PC-9 (cell line): ENCODE results near the gene TRUB2. TPM values are rescaled to one million over a fixed set of nuclear protein-coding genes. Genes with fewer than 3 reads are reported as not detected.

Source experiments
- BruUV-seq: library from RNA; stranded (reverse); fragments of 400-500 nt; replicated peaks from 2 replicates; lab custom pipeline; 2021; lab: Mats Ljungman, UMichigan
- CTCF ChIA-PET: fragments of 300-600 bp; sonication (Branson Sonifier 250); formaldehyde crosslinking; loops from one replicate; lab custom pipeline; 2022; ENCODE audit warnings: antibody characterized with exemption; lab: Charles Lee
- POLR2A ChIA-PET: fragments of 300-600 bp; sonication (Branson Sonifier 250); formaldehyde crosslinking; loops from one replicate; lab custom pipeline; 2022; ENCODE audit warnings: antibody characterized with exemption; ENCODE audit not compliant: unreplicated experiment; lab: Charles Lee
- DNase-seq, 2 experiments: peaks; one replicate each; pipeline versions ENCODE4 v3.0.0 to v3.0.0-alpha.2; 2015 to 2022; ENCODE audit warnings: mixed read lengths in 1 of 2
- H2AFZ ChIP-seq: fragments of 200-600 bp; sonication (generic); 2 replicates; pipeline ENCODE4 v1.8.1; 2017; ENCODE audit warnings: antibody characterized with exemption
- H3F3A ChIP-seq: fragments of 200-600 bp; sonication (generic); 2 replicates; pipeline ENCODE4 v1.8.1; 2017; ENCODE audit warnings: antibody characterized with exemption, mild to moderate bottlenecking, low read depth; ENCODE audit not compliant: insufficient read depth
- H3K27ac ChIP-seq: fragments of 200-600 bp; sonication (generic); 2 replicates; pipeline ENCODE4 v1.6.1; 2016; ENCODE audit warnings: mixed run types
- H3K27me3 ChIP-seq: fragments of 200-600 bp; sonication (generic); 2 replicates; pipeline ENCODE4 v1.6.1; 2016; ENCODE audit warnings: low read depth, mixed run types; ENCODE audit not compliant: insufficient read depth
- H3K36me3 ChIP-seq: fragments of 200-600 bp; sonication (generic); 2 replicates; pipeline ENCODE4 v1.6.1; 2016; ENCODE audit warnings: low read depth, mixed run types
- H3K4me1 ChIP-seq: fragments of 200-600 bp; sonication (generic); replicated peaks from 2 replicates; pipeline ENCODE4 v1.6.1; 2016; ENCODE audit warnings: mixed run types; ENCODE audit not compliant: insufficient read depth
- H3K4me2 ChIP-seq: fragments of 200-600 bp; sonication (generic); 2 replicates; pipeline ENCODE4 v1.6.1; 2017; ENCODE audit warnings: mixed run types
- H3K4me3 ChIP-seq: fragments of 200-600 bp; sonication (generic); 2 replicates; pipeline ENCODE4 v1.6.1; 2016; ENCODE audit warnings: mixed run types
- H3K79me2 ChIP-seq: fragments of 200-600 bp; sonication (generic); 2 replicates; pipeline ENCODE4 v1.6.1; 2017; ENCODE audit warnings: low read depth, mixed run types
- H3K9me2 ChIP-seq: fragments of 200-600 bp; sonication (generic); 2 replicates; pipeline ENCODE4 v1.8.1; 2017; ENCODE audit warnings: mild to moderate bottlenecking; ENCODE audit not compliant: insufficient read depth
- H3K9me3 ChIP-seq: fragments of 200-600 bp; sonication (generic); 2 replicates; pipeline ENCODE4 v1.8.1; 2016; ENCODE audit warnings: low read depth; ENCODE audit not compliant: insufficient read depth
- H4K20me1 ChIP-seq: fragments of 200-600 bp; sonication (generic); 2 replicates; pipeline ENCODE4 v1.8.1; 2017; ENCODE audit not compliant: insufficient read depth
- CTCF ChIP-seq: fragments of 200-600 bp; sonication (generic); conservative IDR thresholded peaks from 2 replicates; pipeline ENCODE4 v1.6.1; 2017; ENCODE audit warnings: mixed run types, antibody characterized with exemption, mild to moderate bottlenecking, moderate library complexity
- EZH2 ChIP-seq: fragments of 200-600 bp; sonication (generic); IDR thresholded peaks from 2 replicates; pipeline ENCODE4 v1.8.0; 2017; ENCODE audit warnings: antibody characterized with exemption, low read depth
- intact Hi-C: fragments of 100-400 bp; cut with micrococcal nuclease; formaldehyde crosslinking; loops from one replicate; pipeline ENCODE4 v1.10.0; 2022; ENCODE audit not compliant: unreplicated experiment
- total RNA-seq: library from RNA; stranded (reverse); gene quantifications from 2 replicates; pipeline ENCODE4 v1.2.3, GENCODE V29; 2021

TRUB2 gene
- total RNA-seq, 1 experiment from 2014 or later: 62.1 TPM

GRCh38 chr9:128323212-128323730 is 1.0 kb upstream of the TRUB2 start:
- peak overlapping the region; percentile 91 for H2AFZ ChIP-seq
- no TSS peak for BruUV-seq
- H3K4me1 ChIP-seq: peaks cover 26% of the 10 kb centered on the region
- CTCF ChIA-PET: no interaction called here
- no peaks in the 10 kb centered on the region for H3K9me2 ChIP-seq
- peaks cover 52% of the 10 kb centered on the region for H3K79me2 ChIP-seq
- peak overlapping the region; percentile 11 for H3K27ac ChIP-seq
- H3F3A ChIP-seq: peaks cover 13% of the 10 kb centered on the region; the same call in 1 of the 2 replicates
- peaks cover 13% of the 10 kb centered on the region for H3K36me3 ChIP-seq
- no peak for DNase-seq
- H3K4me2 ChIP-seq: peak overlapping the region; percentile 94
- no peaks in the 10 kb centered on the region for H3K9me3 ChIP-seq
- intact Hi-C loops: loop anchor here (2.0 kb wide), 2 partner anchors 18 to 46 kb away; partner anchors contain the start of genes GOLGA2, SLC27A4 and SWI5
- no peaks in the 10 kb centered on the region; the same call in 1 of the 2 replicates for H4K20me1 ChIP-seq
- H3K27me3 ChIP-seq: no peaks in the 10 kb centered on the region
- peak overlapping the region; percentile 100 for H3K4me3 ChIP-seq
- TF ChIP-seq CTCF (no peak), EZH2 (no peak)
- POLR2A ChIA-PET: no interaction called here

GRCh38 chr9:128321879-128322403 is 306 bp downstream of the TRUB2 start:
- CTCF ChIA-PET: no interaction called here
- intact Hi-C loops: loop anchor here (1.0 to 2.0 kb wide), 4 partner anchors 19 to 45 kb away; partner anchors contain the start of genes GOLGA2, SLC27A4 and SWI5

GRCh38 chr9:128321343-128321742 is 904 bp downstream of the TRUB2 start:
- peak overlapping the region; percentile 94 for H3K4me2 ChIP-seq
- H3K9me2 ChIP-seq: no peaks in the 10 kb centered on the region
- peaks cover 52% of the 10 kb centered on the region for H3K79me2 ChIP-seq
- peak overlapping the region; percentile 100 for H3K4me3 ChIP-seq
- H3F3A ChIP-seq: peaks cover 4% of the 10 kb centered on the region; the same call in 1 of the 2 replicates
- intact Hi-C loops: no loop called here
- ChIA-PET POLR2A (no interaction called here), CTCF (no interaction called here)
- peaks cover 21% of the 10 kb centered on the region for H3K4me1 ChIP-seq
- no peak overlapping the region for H2AFZ ChIP-seq
- no peak for DNase-seq
- no TSS peak for BruUV-seq
- no peaks in the 10 kb centered on the region; the same call in 1 of the 2 replicates for H4K20me1 ChIP-seq
- TF ChIP-seq CTCF: no peak
- no peak for TF ChIP-seq EZH2
- no peaks in the 10 kb centered on the region for H3K9me3 ChIP-seq
- H3K36me3 ChIP-seq: peaks cover 15% of the 10 kb centered on the region
- no peak overlapping the region for H3K27ac ChIP-seq
- no peaks in the 10 kb centered on the region for H3K27me3 ChIP-seq

More at GRCh38 chr9:128321879-128322403, 306 bp downstream of the TRUB2 start:
- peak overlapping the region; percentile 100 for H3K4me3 ChIP-seq
- H3K4me1 ChIP-seq: peaks cover 21% of the 10 kb centered on the region
- H3K36me3 ChIP-seq: peaks cover 15% of the 10 kb centered on the region
- DNase-seq: peak in 1 of 2 experiments; percentile 50
- BruUV-seq: TSS peak; percentile 63
- no peaks in the 10 kb centered on the region for H3K27me3 ChIP-seq
- POLR2A ChIA-PET: no interaction called here
- H3F3A ChIP-seq: peaks cover 4% of the 10 kb centered on the region; the same call in 1 of the 2 replicates
- no peaks in the 10 kb centered on the region for H3K9me2 ChIP-seq
- H2AFZ ChIP-seq: peak overlapping the region; percentile 91
- TF ChIP-seq EZH2 (no peak), CTCF (no peak)
- H3K27ac ChIP-seq: peak overlapping the region; percentile 74; the same call in 1 of the 2 replicates
- H3K9me3 ChIP-seq: no peaks in the 10 kb centered on the region
- peaks cover 52% of the 10 kb centered on the region for H3K79me2 ChIP-seq
- no peaks in the 10 kb centered on the region; the same call in 1 of the 2 replicates for H4K20me1 ChIP-seq
- H3K4me2 ChIP-seq: peak overlapping the region; percentile 94
